Measurements from ENCODE around the gene RAB43. TPM values are rescaled to one million over a fixed set of nuclear protein-coding genes. Genes with fewer than 3 reads are reported as not detected.

The RAB43 gene
- total RNA-seq, 1 donor: 19.0 TPM

- TF ChIP-seq CTCF (IDR thresholded peaks at IDR 0.05; ENCODE audit: insufficient read depth, low read depth, low read length): peak; percentile 22
- peak; percentile 96 for DNase-seq (ENCODE audit: low read depth)
- H3K4me3 ChIP-seq (ENCODE audit: low read depth, low read length): peak overlapping the region; percentile 79
Observed at GRCh38 chr3:129120254-129121004, 1.2 kb downstream of the RAB43 start.

DNA sequence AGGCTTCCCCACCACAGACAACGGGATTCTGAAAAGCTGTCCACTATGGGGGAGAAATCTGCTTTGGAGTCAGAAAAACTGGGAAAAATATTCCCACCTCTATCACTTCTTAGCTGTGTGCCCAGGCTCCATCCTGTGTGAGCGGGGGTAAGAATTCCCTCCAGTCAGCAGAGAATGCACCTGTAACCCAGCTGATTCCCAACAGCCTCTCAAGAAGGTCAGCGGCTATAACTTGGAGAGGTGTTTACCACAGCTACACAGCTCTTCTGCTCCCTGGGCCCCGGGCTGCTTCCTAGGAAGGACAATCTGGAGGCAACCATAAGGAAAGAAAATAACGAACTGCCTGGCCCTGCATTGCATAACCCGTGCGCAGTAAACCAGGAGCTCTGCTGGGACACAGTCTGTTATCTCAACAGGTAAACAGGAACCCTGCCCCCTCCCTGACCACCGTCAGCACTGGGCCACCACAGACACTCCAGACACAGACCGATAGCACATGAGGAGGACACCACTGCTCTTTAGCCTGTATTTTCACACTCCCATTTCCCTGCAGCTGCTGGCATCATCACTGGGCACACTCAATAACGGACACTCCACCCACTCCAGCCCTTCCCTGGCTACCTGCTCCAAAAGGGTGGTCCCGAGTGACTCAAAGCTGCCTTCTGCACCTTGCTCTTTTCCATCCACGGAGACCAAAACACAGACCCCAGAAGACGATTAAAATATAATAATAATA, 2.1 kb downstream of the RAB43 start:
- peak; percentile 43 for DNase-seq (ENCODE audit: low read depth)
- no peak for TF ChIP-seq CTCF (IDR thresholded peaks at IDR 0.05; ENCODE audit: insufficient read depth, low read depth, low read length)

DNA sequence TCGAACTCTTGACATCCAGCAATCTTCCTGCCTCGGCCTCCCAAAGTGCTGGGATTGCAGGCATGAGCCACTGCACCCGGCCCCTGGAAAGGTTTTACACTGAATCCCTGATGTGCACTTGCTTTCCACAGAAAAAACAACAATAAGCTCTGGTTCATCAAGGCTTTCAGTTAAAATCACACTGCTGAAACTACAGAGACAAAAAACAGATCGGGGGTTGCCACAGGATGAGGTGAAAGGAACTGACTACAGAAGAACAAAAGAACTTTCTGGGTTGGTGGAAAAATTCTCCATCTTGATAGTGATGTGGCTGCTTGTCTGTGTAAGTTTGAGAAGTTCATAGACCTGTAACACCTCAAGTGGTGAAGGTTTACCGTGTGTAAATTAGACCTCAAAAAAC, 2.9 kb downstream of the RAB43 start:
- TF ChIP-seq CTCF (IDR thresholded peaks at IDR 0.05; ENCODE audit: insufficient read depth, low read depth, low read length): no peak
- DNase-seq (ENCODE audit: low read depth): no peak
- no peak overlapping the region for H3K4me3 ChIP-seq (ENCODE audit: low read depth, low read length)

More for the DNA sequence above, 2.1 kb downstream of the RAB43 start:
- peak overlapping the region; percentile 79 for H3K4me3 ChIP-seq (ENCODE audit: low read depth, low read length)

DNA sequence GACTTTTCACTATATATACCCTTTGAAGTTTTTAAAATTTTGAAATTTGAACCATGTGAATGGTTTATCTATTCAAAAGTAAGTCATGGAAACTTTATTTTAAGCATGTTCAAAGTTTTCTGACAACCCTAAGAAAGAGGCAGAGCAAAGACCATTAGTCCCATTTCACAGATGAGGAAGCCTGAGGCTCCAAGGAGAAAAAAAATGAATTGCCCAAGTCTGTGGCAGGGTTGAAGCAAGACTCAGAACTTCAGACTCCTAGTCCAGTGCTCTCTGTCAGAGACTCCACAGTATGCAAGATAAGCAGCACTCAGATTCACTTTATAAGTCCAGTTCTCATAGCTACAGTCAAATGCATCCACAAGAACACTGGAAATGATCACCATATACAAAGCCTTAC, 4.5 kb downstream of the RAB43 start:
- no peak for TF ChIP-seq CTCF (IDR thresholded peaks at IDR 0.05; ENCODE audit: insufficient read depth, low read depth, low read length)
- no peak for DNase-seq (ENCODE audit: low read depth)
- no peak overlapping the region for H3K4me3 ChIP-seq (ENCODE audit: low read depth, low read length)

DNA sequence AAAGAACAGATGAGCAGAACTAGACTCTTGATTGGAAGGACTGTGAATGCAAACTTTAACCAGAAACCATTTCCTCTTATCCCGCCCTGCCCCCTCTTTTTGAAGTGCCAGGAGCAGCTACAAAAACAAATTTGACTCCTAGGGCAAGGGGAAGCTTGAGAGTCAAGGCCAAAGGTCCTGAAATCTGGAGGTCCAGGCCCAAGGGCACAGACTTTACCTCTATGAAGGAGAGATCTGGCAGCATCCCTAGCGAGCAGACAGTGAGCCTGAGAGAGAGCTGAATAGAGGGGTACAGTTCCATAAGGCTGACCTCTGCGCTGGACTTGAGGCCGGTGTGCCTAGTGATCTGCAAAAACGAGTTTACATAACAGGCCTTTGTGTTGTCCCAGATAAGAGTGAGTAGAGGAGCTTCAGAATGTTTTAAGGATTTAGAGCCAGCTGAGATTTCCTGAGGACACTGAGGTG, 5.1 kb downstream of the RAB43 start:
- DNase-seq (ENCODE audit: low read depth): peak; percentile 41
- TF ChIP-seq CTCF (IDR thresholded peaks at IDR 0.05; ENCODE audit: insufficient read depth, low read depth, low read length): no peak
- H3K4me3 ChIP-seq (ENCODE audit: low read depth, low read length): no peak overlapping the region

DNA sequence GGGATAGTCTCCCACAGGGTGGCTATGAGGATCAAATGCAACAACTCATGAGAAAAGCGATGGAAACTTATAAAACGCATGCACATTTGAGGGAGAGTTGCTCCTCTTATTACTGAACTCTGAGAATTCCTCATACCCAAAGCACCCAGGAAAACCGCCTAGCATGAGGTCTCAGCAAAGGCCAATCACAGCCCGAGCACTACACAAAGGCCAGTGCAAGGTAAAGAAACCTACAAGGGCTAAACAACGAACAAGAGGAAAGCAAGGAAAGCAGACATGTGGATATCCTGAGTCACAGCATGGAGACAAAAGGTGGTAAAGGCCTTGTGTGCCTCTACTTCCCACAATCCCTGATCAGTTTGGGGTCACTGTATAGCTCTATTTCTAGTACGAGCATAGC, 7.1 kb downstream of the RAB43 start:
- H3K4me3 ChIP-seq (ENCODE audit: low read depth, low read length): no peak overlapping the region
- DNase-seq (ENCODE audit: low read depth): no peak
- TF ChIP-seq CTCF (IDR thresholded peaks at IDR 0.05; ENCODE audit: insufficient read depth, low read depth, low read length): no peak
